HG03196 (cell line): ENCODE measurements around the gene CRB3.
"Not testable (repeated sequence)": the region's sequence is repeated elsewhere in the genome, so short reads cannot be mapped to it uniquely, and the experiment has no call there.

Experiments
- ATAC-seq: cut with Tn5 transposase; IDR thresholded peaks from one replicate; pipeline ENCODE4 v1.9.1; 2021; ENCODE audit not compliant: unreplicated experiment

CRB3 gene

DNA sequence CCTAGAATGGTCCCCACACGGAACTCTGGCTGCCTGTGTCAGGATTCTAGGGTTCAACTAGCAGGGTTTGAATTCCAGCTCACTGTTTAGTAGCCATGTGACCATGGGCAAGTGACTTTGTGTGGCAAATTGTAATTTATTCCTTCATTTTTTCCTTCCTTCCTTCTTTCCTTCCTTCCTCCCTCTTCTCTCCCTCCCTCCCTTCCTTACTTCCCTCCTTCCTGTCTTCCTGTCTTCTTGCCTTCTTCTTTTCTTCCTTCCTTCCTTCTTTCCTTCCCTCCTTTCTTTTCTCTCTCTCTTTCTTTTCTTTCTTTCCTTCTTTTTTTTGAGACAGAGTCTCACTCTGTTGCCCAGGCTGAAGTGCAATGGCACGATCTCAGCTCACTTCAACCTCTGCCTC lies 26.1 kb downstream of the CRB3 start:
- ATAC-seq, result no peak

DNA sequence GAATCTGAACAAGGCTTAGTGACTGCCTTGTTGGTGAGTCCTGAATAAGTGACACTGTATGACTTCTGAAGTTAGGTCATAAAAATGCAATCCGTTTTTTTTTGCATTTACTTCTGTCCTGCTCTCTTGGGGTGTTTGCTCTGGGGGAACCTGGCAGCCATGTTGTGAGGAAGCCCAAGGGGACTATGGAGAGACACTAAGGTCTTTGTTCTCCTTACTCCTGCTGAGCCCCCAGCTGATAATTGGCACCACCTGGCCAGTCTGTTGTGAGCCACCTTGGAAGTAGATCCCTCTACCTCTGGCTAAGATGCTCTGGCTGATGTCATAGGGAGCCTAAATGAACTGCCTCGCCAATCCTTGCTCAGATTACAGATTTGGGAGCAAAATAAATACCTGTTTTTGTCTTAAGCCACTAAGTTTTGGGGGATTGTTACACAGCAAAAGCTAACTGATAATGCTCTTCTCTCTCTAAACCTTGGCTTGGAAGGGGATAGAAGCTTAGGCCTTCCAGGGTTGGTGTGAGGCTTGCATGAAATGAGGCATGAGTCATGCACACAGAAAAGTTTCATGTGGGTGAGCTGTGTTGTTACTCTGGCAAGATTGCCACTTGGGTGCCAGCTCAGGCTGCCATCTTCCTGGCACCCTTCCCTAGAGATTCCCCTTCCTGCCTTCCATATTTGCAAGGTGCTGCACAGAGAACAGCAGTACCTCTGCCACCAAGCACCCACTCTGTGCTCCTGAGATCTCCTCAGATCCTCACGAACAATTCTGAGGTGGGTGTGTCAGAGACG lies 27.9 kb downstream of the CRB3 start:
- ATAC-seq, result no peak

DNA sequence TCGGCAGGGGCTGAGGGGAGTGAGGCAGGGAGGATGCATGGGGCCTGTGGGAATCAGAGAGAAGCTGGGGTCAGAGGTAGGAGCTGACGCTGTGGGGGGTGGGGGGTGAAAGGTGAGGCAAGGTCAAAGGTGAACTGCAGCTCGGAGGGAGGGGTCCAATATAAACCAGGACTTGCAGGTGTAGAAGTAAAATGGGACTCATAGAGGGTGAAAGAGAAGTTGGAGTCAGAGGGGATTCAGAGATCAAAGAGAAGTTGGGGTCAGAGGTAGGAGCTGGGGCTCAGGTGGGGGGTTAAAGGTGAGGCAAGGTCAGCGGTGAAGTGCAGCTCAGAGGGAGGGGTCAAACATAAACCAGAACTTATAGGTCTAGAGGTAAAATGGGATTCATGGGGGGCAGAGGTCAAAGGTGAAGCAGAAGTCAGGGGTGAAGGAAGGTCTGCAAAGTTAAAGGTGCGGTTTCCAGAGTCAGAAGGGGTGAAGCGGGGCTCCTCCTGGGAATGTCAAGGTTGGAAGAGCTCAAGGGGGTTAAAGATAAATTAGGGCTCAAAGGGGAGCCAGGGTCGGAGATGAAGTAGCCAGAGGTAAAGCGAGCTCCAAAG lies 30.5 kb downstream of the CRB3 start:
- no peak for ATAC-seq

DNA sequence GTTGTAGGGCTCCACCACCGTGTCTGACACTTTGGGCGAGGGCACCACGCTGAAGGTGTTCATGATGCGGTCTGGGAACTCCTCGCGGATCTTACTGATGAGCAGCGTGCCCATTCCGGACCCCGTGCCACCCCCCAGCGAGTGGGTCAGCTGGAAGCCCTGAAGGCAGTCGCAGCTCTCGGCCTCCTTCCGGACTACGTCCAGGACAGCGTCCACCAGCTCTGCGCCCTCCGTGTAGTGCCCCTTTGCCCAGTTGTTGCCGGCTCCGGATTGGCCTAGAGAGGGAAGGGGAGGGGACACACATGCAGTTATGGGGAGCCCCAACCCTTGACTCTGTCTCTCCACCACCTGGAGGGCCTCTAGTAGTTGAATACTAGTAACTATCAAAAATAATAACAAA lies 31.9 kb downstream of the CRB3 start:
- ATAC-seq, result no peak

DNA sequence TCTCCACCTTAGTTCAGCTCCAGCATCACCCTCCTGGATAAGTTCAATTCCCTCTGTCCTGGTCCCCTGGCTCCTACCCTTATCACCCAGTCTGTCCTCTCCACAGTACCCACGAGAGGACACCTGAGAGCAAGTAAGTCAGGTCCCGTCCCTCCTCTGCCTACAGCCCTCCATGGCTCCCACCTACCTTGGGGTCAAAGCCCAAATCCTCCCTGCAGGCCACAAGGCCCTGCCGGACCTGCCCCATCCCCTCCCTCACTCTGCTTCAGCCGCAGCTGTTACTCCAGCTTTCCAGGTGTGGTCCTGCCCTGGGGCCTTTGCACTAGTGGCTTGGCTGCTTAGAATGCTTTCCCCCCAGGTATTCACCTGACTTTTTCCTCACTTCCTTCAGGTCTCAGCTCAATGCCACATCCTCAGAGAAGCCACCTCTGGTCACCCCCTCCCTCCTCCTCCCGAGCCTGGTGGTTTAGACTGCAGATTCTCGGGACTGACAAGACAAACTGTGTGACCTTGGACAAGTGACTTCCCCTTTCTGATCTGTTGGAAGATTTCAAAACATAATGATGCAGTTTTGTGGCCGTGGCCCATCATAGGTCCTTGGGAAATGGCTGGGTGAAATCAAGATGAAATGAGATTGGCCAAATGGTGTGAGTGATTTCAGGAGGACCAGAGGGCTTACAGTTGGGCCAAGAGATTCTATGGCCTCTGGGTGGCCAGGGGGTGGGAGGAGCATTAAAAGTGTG lies 34.4 kb downstream of the CRB3 start:
- ATAC-seq, result no peak

GRCh38 chr19:6499052-6499790 lies 35.1 kb downstream of the CRB3 start:
- no peak for ATAC-seq

DNA sequence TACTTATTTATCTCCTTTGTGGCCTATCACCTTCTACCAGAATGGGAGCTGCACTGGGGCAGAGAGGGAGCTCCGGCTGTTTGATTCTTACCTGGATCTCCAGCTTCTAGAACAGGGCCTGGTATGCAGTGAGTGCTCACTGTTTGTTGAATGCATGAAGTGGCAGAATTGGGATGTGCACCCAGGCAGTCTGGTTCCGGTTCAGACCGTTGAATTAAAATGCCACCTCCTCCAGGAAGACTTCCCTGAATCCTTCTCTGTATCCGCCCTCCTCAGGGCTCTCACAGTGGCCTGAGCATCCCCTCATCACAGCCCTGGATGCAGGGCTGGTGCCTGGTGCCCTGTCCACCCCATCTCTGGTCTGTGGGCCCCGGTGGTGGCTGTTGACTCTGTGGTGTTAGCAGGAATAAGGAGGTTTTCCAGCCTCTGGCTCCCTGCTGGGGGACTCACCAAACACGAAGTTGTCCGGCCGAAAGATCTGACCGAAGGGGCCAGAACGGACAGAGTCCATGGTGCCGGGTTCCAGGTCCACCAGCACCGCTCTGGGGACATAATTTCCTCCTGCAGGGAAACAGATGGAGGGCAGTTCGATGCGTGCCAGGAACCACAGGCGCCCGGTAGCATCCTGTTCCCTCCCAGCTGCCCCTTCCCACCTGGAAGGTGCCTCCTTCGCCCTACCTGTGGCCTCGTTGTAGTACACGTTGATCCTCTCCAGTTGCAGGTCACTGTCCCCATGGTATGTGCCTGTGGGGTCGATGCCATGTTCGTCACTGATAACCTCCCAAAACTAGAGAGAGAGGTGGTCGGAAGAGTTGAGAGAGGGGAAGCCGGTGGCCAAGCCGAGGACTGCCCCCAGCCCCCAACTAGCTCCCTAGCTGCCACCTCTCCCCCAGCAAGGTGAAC lies 37.0 kb downstream of the CRB3 start:
- ATAC-seq, result no peak

GRCh38 chr19:6501740-6502648 lies 37.9 kb downstream of the CRB3 start, which contains the start of gene TUBB4A:
Gene TUBB4A (minus strand): TSS chr19:6502309. CDS start chr19:6502212, 97 bp downstream.
- ATAC-seq, result no peak

DNA sequence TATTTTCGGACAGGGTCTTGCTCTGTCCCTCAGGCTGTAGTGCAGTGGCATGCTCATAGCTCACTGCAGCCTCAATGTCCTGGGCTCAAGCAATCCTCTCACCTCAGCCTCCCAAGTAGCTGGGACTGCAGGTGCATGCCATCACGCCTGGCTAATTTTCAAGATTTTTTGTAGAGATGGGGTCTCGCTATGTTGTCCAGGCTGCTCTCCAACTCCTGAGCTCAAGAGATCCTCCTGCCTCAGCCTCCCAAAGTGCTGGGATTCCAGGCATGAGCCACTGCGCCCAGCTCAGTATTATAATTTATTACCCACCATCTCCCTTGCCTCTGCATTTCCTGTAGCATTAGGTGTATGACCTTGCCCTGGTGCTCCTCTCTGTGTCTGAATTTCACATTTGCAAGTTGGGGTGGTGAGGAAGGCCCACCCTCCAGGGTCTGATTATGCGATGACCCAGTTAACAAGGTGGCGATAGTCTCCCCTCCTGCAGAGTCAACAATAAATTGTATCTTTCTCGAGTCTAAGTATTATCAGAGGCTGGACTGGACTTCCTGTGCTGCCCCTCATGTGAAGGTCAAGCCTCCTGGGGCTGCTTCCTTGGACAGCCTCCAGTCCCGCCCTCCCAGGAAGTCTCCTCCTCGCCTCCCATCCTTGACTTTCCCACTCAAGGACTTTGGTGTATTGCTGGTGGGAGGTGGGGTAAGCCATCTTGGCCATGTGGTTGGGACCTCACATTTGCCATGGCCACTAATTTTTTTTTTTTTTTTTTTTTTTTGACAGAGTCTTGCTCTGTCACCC lies 39.5 kb downstream of the CRB3 start:
- ATAC-seq, result no peak

DNA sequence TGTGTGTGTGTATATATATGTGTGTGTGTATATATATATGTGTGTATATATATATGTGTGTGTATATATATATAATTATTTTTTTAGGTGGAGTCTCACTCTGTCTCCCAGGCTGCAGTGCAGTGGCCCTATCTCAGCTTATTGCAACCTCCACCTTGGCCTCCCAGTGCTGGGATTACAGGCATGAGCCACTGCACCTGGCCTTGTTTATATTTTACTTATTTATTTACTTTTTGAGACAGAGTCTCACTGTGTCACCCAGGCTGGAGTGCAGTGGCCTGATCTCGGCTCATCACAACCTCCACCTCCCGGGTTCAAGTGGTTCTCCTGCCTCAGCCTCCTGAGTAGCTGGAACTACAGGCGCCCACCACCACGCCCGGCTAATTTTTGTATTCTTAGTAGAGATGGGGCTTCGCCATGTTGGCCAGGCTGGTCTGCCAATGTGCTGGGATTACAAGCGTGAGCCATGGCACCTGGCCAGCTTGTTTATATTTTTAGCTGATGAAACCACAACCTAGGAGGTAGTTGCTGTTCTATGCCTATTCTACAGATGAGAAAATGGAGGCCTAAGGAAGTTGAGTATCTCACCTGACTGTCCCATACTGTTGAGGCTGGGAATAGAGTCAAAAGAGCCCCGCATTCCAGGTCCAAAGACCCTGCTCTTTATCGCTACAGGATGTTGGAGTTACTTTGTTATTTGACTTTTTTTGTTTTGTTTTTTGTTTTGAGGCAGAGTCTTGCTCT lies 44.1 kb downstream of the CRB3 start:
- not testable (repeated sequence) for ATAC-seq

GRCh38 chr19:6509118-6509971 lies 45.3 kb downstream of the CRB3 start:
- no peak for ATAC-seq

DNA sequence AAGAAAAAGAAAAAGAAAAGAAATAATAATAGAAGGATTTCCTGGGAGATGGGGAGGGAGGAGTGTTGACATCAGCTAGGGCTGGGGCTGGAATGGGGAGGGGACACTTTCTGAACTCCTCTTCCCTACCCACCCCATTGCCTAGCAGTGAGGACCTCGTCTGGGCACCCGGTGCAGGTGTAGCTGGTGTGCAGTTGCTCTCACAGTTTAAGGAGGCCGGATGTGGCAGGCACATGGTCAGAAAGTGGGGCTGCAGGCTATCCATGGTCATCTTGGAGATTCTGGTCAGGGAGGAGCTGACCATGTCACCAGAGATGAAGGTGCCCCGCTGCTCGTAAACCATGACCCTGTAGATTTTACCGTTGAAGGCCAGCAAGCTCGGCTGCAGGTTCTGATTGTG lies 46.5 kb downstream of the CRB3 start:
- ATAC-seq, result no peak

DNA sequence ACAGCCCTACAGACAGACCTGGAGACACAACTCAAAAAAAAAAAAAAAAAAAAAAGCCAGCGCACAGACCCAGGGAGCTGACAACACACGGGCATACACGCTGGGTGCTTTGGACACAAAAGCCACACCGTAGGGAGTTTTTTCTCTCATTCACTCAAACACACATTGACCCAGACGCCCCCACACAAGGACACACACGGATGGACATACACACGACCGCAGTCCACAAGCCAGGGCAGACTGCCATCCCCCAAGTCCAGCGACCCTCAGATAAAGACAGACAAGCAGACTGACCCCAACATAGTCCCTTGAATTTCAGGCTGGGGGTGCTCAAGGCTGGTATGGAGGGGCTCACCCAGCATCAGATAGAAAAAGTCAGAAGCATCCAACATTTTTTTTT lies 50.0 kb downstream of the CRB3 start:
- no peak for ATAC-seq

DNA sequence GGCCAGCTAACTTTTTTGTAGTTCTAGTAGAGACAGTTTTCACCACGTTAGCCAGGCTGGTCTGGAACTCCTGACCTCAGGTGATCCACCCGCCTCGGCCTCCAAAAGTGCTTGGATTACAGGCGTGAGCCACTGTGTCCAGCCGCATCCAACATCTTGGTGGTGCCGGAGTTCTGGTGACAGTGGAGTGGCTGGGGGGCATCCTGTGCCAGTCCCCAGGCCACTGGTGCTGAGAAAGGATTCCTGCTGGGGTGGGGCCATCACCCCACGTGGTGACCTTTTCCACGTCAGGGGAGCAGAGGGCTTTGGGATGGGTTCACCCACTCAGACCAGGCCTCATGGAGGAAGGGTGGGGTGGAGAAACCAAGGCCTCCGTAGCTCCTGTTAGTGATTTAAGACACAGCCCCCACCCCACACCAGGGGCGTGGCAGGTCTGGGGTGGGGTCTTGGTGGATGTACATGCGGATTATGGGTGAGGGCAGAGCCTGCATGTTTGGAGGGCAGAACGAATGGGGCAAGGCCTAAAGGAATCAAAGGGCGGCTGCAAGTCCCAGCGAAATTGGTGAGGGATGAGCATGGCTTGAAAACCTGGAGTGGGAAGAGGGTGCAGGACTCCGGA lies 51.0 kb downstream of the CRB3 start:
- no peak for ATAC-seq

- ATAC-seq, result peak; percentile 39
These were observed 52.1 kb downstream of the CRB3 start for GRCh38 chr19:6516018-6516658.
